ENCODE results near the gene MTHFSD.

MTHFSD gene

DNA sequence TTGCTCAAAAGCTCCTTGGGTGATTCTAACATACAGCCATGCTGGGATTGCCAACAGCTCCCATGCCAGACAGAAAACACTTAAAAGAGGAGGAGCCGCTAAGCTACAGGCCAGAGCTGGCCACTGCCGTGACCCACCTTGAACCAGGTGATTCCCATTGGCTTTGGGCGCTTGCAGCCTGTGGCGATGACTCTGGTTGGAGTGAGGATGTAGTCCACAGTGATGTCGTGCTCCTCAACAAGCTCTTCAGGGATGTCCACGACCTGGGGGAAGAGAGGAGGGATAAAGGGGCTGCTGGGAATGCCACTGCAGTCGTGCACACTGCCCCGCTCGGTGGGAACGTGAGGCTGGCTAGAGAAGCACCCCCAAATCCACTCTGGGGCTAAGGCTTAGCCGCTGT is 13.5 kb downstream of the MTHFSD start:
- H3K4me2 ChIP-seq (ENCODE audit: low read length) = no peak overlapping the region
- H3K9ac ChIP-seq (ENCODE audit: low read depth, low read length) = no peak overlapping the region
- peaks cover 44% of the 10 kb centered on the region for H3K36me3 ChIP-seq (ENCODE audit: insufficient read depth, low read length)
- H3K4me3 ChIP-seq (ENCODE audit: low read length) = no peak overlapping the region
- H3K9me3 ChIP-seq (replicated peaks; ENCODE audit: low read length) = no peaks in the 10 kb centered on the region
- H3K27me3 ChIP-seq (ENCODE audit: control insufficient read depth, insufficient read depth, low read length) = no peaks in the 10 kb centered on the region
- no peaks in the 10 kb centered on the region for H3K4me1 ChIP-seq (ENCODE audit: control insufficient read depth, insufficient read depth, low read length)

DNA sequence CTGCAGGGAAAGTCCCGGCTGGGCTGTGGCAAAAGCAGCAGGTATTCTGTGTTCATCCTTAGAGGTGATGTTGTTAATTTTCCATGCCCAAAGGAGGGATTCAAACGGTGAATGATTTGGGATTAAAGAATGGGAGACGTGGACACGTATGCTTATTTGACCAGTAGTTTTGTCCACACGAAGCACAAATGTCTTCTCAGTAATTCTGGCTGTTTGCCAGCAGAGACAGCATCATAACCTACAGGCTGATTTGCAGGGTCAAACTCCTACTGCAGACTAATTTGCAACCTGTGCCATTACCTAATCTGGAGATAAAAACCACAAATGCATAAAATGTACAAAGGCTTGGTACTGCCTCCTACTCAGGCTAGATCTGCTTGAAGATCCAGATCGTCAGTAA is 14.1 kb downstream of the MTHFSD start:
- H3K9ac ChIP-seq (ENCODE audit: low read depth, low read length) = no peak overlapping the region
- no peak overlapping the region for H3K4me3 ChIP-seq (ENCODE audit: low read length)
- H3K4me2 ChIP-seq (ENCODE audit: low read length) = no peak overlapping the region
- no peaks in the 10 kb centered on the region for H3K9me3 ChIP-seq (replicated peaks; ENCODE audit: low read length)
- H3K27me3 ChIP-seq (ENCODE audit: control insufficient read depth, insufficient read depth, low read length) = no peaks in the 10 kb centered on the region
- peaks cover 44% of the 10 kb centered on the region for H3K36me3 ChIP-seq (ENCODE audit: insufficient read depth, low read length)
- H3K4me1 ChIP-seq (ENCODE audit: control insufficient read depth, insufficient read depth, low read length) = no peaks in the 10 kb centered on the region

DNA sequence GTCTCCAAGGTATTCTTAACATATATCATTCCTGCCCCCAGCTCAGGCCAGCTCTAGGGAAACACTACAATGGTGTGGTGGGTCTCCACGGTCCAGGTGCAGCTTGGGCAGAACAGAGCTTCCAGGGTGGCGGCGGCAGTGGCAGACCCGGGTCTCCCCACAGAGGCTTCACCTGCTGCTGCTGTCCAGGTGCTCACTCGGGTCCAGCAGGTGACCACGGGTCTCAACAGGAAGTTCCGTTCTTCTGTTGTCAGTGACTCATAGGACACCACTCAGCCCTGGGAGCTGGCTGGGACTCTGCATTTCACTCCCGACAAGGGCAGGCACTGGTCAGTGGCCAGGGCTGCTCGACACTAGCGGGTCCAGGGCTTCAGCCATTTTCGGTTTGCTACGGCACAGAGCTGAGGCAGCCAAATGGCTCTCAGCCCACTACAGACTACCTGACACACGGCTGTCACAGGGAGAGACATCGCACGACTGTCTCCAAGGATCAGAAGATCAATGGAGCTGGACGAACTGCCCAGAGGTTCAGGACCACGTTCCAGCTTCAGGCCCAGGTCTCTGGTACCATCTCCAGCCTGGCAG is 16.7 kb downstream of the MTHFSD start:
- H3K36me3 ChIP-seq (ENCODE audit: insufficient read depth, low read length) = peaks cover 41% of the 10 kb centered on the region
- no peak overlapping the region for H3K9ac ChIP-seq (ENCODE audit: low read depth, low read length)

DNA sequence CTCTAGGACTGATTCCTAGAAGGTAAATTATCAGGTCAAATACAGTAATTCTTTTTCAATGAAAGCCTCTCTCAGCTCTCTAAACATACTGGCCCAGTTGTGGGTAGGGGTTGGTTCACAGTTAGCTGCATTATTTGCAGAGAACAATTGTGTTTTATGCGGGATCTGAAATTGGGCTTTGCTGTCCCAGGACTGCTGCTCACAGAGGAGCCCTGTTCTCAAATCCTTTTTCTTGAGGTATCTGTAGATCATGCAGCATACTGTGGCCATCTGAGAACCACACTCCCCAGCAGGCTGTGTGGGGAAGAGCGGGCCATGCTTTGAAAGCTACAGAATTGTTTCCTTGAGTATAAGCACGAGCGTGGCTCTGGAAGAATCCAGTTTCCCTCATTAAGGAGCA is 17.5 kb downstream of the MTHFSD start:
- H3K9me3 ChIP-seq (replicated peaks; ENCODE audit: low read length) = no peaks in the 10 kb centered on the region
- no peak overlapping the region for H3K9ac ChIP-seq (ENCODE audit: low read depth, low read length)
- H3K36me3 ChIP-seq (ENCODE audit: insufficient read depth, low read length) = peaks cover 39% of the 10 kb centered on the region
- H3K4me3 ChIP-seq (ENCODE audit: low read length) = no peak overlapping the region
- no peaks in the 10 kb centered on the region for H3K4me1 ChIP-seq (ENCODE audit: control insufficient read depth, insufficient read depth, low read length)
- H3K4me2 ChIP-seq (ENCODE audit: low read length) = no peak overlapping the region
- H3K27me3 ChIP-seq (ENCODE audit: control insufficient read depth, insufficient read depth, low read length) = no peaks in the 10 kb centered on the region

More for the DNA sequence above, 16.7 kb downstream of the MTHFSD start:
- Histone ChIP-seq H3K9me3 (replicated peaks; ENCODE audit: low read length) (no peaks in the 10 kb centered on the region), H3K4me1 (ENCODE audit: control insufficient read depth, insufficient read depth, low read length) (no peaks in the 10 kb centered on the region), H3K4me2 (ENCODE audit: low read length) (no peak overlapping the region), H3K27me3 (ENCODE audit: control insufficient read depth, insufficient read depth, low read length) (no peaks in the 10 kb centered on the region), H3K4me3 (ENCODE audit: low read length) (no peak overlapping the region)

DNA sequence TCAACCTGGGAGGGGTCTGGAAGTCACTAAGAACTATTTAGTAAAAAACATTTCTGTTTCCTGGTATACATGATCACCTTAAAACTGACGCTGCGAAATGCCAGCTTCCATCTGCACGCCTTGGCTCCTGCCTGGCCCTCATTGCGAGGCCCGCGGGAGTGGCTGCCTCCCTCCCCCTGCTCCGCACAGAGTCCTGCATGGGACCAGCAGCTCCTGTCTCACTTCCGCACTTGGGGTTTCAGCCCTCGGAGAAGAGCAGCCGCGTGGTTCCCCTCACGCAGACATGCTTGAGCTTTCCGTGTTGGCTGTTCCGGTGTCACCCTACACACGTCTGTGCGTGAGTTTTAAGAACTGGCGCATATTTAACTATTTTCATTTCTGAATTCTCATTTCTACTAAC is 18.4 kb downstream of the MTHFSD start:
- no peaks in the 10 kb centered on the region for H3K9me3 ChIP-seq (replicated peaks; ENCODE audit: low read length)
- H3K9ac ChIP-seq (ENCODE audit: low read depth, low read length) = no peak overlapping the region
- H3K4me1 ChIP-seq (ENCODE audit: control insufficient read depth, insufficient read depth, low read length) = no peaks in the 10 kb centered on the region
- H3K4me3 ChIP-seq (ENCODE audit: low read length) = no peak overlapping the region
- H3K36me3 ChIP-seq (ENCODE audit: insufficient read depth, low read length) = peaks cover 32% of the 10 kb centered on the region
- no peaks in the 10 kb centered on the region for H3K27me3 ChIP-seq (ENCODE audit: control insufficient read depth, insufficient read depth, low read length)
- H3K4me2 ChIP-seq (ENCODE audit: low read length) = no peak overlapping the region

DNA sequence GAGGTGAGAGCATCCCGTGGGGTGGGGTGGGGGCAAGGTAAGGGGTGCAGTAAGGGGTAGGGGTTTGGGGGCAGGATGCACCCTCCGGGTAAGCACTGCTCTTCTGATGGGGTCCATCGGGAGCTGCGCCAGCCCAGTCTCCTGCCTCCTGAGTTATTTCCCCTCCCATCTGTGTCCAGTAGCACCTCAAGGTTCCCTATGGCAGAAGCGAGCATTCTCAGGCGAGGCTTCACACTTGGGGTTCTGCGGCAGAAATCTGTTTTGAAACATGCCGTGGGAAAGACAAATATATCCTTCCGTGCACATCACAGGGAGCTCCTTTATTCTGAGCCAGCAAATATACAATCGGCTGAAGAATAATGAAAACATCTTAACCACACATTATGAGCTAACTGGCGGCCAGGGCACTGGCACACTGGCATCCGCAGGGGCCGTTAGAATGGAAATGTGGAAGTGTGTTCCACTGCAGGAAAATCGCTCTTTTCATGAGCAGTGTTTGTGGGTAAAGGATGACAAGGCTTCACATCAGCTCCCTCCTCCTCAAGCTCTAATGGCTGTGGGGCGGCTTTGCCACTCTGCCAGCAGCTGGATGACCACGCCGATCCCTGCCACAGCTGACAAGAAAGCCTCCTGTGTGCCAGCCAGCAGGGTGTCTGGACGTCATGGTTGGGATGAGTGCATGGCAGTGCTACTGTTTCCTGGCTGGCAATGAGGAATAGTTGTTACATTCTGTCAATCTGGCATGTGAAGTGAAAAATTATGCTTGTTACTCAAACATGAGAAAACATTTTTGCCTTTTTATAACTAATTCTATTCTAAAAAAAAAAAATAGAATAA is 20.0 kb downstream of the MTHFSD start:
- no peaks in the 10 kb centered on the region for H3K9me3 ChIP-seq (replicated peaks; ENCODE audit: low read length)
- H3K36me3 ChIP-seq (ENCODE audit: insufficient read depth, low read length) = peaks cover 15% of the 10 kb centered on the region
- no peak overlapping the region for H3K9ac ChIP-seq (ENCODE audit: low read depth, low read length)
- H3K4me2 ChIP-seq (ENCODE audit: low read length) = no peak overlapping the region
- no peaks in the 10 kb centered on the region for H3K27me3 ChIP-seq (ENCODE audit: control insufficient read depth, insufficient read depth, low read length)
- H3K4me3 ChIP-seq (ENCODE audit: low read length) = no peak overlapping the region
- H3K4me1 ChIP-seq (ENCODE audit: control insufficient read depth, insufficient read depth, low read length) = no peaks in the 10 kb centered on the region

- Histone ChIP-seq H3K4me2 (ENCODE audit: low read length) (no peak overlapping the region), H3K9ac (ENCODE audit: low read depth, low read length) (no peak overlapping the region), H3K4me3 (ENCODE audit: low read length) (no peak overlapping the region), H3K36me3 (ENCODE audit: insufficient read depth, low read length) (peaks cover 7% of the 10 kb centered on the region), H3K9me3 (replicated peaks; ENCODE audit: low read length) (no peaks in the 10 kb centered on the region), H3K27me3 (ENCODE audit: control insufficient read depth, insufficient read depth, low read length) (no peaks in the 10 kb centered on the region), H3K4me1 (ENCODE audit: control insufficient read depth, insufficient read depth, low read length) (peaks cover 3% of the 10 kb centered on the region)
Observed at GRCh38 chr16:86533767-86534351, 21.2 kb downstream of the MTHFSD start.

- Histone ChIP-seq H3K9me3 (replicated peaks; ENCODE audit: low read length) (no peaks in the 10 kb centered on the region), H3K4me2 (ENCODE audit: low read length) (no peak overlapping the region), H3K36me3 (ENCODE audit: insufficient read depth, low read length) (no peaks in the 10 kb centered on the region), H3K4me3 (ENCODE audit: low read length) (no peak overlapping the region), H3K9ac (ENCODE audit: low read depth, low read length) (no peak overlapping the region), H3K27me3 (ENCODE audit: control insufficient read depth, insufficient read depth, low read length) (no peaks in the 10 kb centered on the region), H3K4me1 (ENCODE audit: control insufficient read depth, insufficient read depth, low read length) (peaks cover 3% of the 10 kb centered on the region)
Observed at GRCh38 chr16:86533076-86533475, 22.0 kb downstream of the MTHFSD start.

GRCh38 chr16:86532526-86532815 is 22.6 kb downstream of the MTHFSD start:
- Histone ChIP-seq H3K36me3 (ENCODE audit: insufficient read depth, low read length) (no peaks in the 10 kb centered on the region), H3K4me3 (ENCODE audit: low read length) (no peak overlapping the region), H3K9ac (ENCODE audit: low read depth, low read length) (no peak overlapping the region), H3K4me2 (ENCODE audit: low read length) (no peak overlapping the region), H3K27me3 (ENCODE audit: control insufficient read depth, insufficient read depth, low read length) (no peaks in the 10 kb centered on the region), H3K9me3 (replicated peaks; ENCODE audit: low read length) (no peaks in the 10 kb centered on the region), H3K4me1 (ENCODE audit: control insufficient read depth, insufficient read depth, low read length) (peaks cover 3% of the 10 kb centered on the region)

DNA sequence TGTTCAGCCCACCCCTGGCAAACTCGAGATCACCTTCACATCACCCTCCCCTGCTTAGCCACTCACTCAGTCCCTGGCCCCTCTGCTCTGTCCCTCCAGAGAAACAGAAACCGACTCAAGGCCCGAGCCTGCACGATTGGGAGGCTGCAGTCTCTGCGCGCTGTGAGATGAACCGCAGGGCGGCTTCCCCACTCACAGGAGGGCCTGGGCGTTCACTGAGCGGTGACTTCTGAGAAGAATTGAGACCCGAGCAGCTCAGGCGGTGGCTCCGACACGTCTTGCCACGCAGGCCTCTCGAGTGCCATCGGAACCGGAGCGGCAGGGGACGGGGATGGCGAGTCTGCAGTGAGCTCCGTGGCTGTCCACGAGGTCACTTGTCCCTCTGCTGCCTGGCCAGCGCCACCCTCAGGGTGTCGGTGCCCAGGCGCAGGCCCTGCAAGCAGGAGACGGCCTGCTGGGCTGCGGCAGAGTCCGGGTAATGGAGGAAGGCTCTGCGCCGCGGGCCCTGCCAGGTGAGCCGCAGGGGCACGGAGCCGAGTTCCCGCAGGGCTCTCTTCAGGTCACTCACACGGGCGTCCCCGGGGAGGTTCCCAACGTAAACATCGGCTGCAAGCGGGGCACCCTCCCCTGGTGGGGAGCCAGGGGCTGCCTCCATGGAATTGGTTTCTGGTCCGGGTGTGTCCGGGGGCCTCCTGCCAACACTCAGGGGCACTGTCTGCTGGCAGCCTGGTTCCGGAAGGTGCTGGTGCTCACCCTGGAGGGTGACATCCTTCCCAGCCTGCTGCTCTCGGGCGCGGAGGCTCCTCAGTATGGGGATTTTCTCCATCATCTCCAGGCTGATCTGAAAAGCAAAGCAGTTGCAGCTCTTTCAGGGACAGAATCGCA is 23.2 kb downstream of the MTHFSD start:
- no peaks in the 10 kb centered on the region for H3K27me3 ChIP-seq (ENCODE audit: control insufficient read depth, insufficient read depth, low read length)
- H3K4me3 ChIP-seq (ENCODE audit: low read length) = no peak overlapping the region
- no peaks in the 10 kb centered on the region for H3K9me3 ChIP-seq (replicated peaks; ENCODE audit: low read length)
- H3K9ac ChIP-seq (ENCODE audit: low read depth, low read length) = no peak overlapping the region
- H3K4me2 ChIP-seq (ENCODE audit: low read length) = no peak overlapping the region
- peaks cover 3% of the 10 kb centered on the region for H3K4me1 ChIP-seq (ENCODE audit: control insufficient read depth, insufficient read depth, low read length)
- no peaks in the 10 kb centered on the region for H3K36me3 ChIP-seq (ENCODE audit: insufficient read depth, low read length)

DNA sequence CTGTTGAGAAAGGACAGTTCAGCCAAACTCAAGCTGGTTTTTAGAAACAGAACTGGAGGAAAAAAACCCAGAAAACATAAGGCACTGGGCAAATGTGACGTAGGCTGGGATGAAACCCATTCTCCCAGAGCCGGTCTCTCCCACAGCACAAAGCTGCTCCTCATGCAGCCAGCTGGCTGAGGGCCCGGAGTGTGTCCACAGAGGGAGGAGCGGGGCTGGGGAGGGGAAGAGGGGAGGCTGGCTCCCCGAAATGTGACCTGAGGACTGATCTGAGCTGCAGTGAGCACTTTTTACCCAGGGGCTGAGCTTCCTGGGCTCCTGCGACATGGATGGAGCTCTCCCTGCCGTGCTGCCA is 23.9 kb downstream of the MTHFSD start:
- Histone ChIP-seq H3K4me2 (ENCODE audit: low read length) (no peak overlapping the region), H3K9me3 (replicated peaks; ENCODE audit: low read length) (no peaks in the 10 kb centered on the region), H3K9ac (ENCODE audit: low read depth, low read length) (no peak overlapping the region), H3K4me1 (ENCODE audit: control insufficient read depth, insufficient read depth, low read length) (peaks cover 3% of the 10 kb centered on the region), H3K4me3 (ENCODE audit: low read length) (no peak overlapping the region), H3K27me3 (ENCODE audit: control insufficient read depth, insufficient read depth, low read length) (no peaks in the 10 kb centered on the region), H3K36me3 (ENCODE audit: insufficient read depth, low read length) (no peaks in the 10 kb centered on the region)
